Progenitor cell of endocrine pancreas (in vitro differentiated cells): Measurements from ENCODE around the gene PPP2R2C. TPM values are rescaled to one million over a fixed set of nuclear protein-coding genes. Genes with fewer than 3 reads are reported as not detected.

Source experiments
- DNase-seq: peaks from one replicate; pipeline ENCODE4 v3.0.0; 2021; ENCODE audit warnings: low spot score; ENCODE audit not compliant: unreplicated experiment
- H3K27ac Mint-ChIP-seq: 2 replicates; pipeline ENCODE4 v1.8.0; 2021; ENCODE audit warnings: mild to moderate bottlenecking, moderate library complexity, mixed read lengths
- H3K27me3 Mint-ChIP-seq: 2 replicates; pipeline ENCODE4 v1.8.0; 2021; ENCODE audit warnings: mixed read lengths
- H3K36me3 Mint-ChIP-seq: 2 replicates; pipeline ENCODE4 v1.8.0; 2022; ENCODE audit warnings: mixed read lengths; ENCODE audit not compliant: insufficient read depth
- H3K4me1 Mint-ChIP-seq: 2 replicates; pipeline ENCODE4 v1.8.0; 2021; ENCODE audit warnings: low read depth, mixed read lengths
- H3K4me3 Mint-ChIP-seq: 2 replicates; pipeline ENCODE4 v1.8.0; 2021; ENCODE audit warnings: low read depth, mild to moderate bottlenecking, moderate library complexity, mixed read lengths
- H3K9me3 Mint-ChIP-seq: 2 replicates; pipeline ENCODE4 v1.8.0; 2021; ENCODE audit warnings: low read depth, mixed read lengths
- total RNA-seq: library from RNA; stranded (reverse); gene quantifications from 2 replicates; pipeline ENCODE4 v1.2.1, GENCODE V29; 2021
- TF ChIP-seq, protein P1 (sequence below): fragments of 200-600 bp; sonication (generic); IDR thresholded peaks from one replicate; pipeline ENCODE4 v1.5.0; 2021; ENCODE audit warnings: antibody characterized with exemption, mild to moderate bottlenecking; ENCODE audit not compliant: unreplicated experiment

PPP2R2C gene
- total RNA-seq, 1 donor from 2014 or later = 0.19 TPM

GRCh38 chr4:6365545-6366086, 106.8 kb downstream of the PPP2R2C start:
- Mint-ChIP-seq H3K4me1 (peaks cover 2% of the 10 kb centered on the region), H3K4me3 (no peak overlapping the region), H3K9me3 (no peaks in the 10 kb centered on the region), H3K27ac (no peak overlapping the region), H3K36me3 (no peaks in the 10 kb centered on the region), H3K27me3 (peaks cover 41% of the 10 kb centered on the region)
- TF ChIP-seq, protein P1, sequence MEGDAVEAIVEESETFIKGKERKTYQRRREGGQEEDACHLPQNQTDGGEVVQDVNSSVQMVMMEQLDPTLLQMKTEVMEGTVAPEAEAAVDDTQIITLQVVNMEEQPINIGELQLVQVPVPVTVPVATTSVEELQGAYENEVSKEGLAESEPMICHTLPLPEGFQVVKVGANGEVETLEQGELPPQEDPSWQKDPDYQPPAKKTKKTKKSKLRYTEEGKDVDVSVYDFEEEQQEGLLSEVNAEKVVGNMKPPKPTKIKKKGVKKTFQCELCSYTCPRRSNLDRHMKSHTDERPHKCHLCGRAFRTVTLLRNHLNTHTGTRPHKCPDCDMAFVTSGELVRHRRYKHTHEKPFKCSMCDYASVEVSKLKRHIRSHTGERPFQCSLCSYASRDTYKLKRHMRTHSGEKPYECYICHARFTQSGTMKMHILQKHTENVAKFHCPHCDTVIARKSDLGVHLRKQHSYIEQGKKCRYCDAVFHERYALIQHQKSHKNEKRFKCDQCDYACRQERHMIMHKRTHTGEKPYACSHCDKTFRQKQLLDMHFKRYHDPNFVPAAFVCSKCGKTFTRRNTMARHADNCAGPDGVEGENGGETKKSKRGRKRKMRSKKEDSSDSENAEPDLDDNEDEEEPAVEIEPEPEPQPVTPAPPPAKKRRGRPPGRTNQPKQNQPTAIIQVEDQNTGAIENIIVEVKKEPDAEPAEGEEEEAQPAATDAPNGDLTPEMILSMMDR = no peak
- DNase-seq = no peak

DNA sequence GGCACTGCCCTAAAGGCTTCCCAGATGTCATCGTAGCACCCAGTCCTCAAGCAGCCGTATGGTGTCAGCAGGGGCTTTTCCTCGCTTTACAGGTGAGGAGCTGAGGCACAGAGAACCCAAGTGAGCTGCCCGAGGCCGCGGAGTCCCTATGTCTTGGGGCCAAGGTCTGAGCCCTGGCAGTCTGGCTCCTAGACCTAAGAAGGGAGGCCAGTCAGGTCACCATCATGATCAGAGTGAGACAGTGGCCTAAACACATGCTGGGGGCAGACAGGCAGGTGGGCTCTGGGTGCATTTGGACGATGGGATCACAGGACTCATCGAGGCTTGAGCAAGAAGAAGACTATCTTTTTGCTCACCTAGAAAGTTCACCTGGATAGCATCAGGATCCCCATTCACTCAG, 107.8 kb downstream of the PPP2R2C start:
- TF ChIP-seq, protein P1 = no peak
- DNase-seq = no peak
- Mint-ChIP-seq H3K9me3 (no peaks in the 10 kb centered on the region), H3K27me3 (peaks cover 39% of the 10 kb centered on the region), H3K4me1 (peaks cover 2% of the 10 kb centered on the region), H3K36me3 (no peaks in the 10 kb centered on the region), H3K27ac (no peak overlapping the region), H3K4me3 (no peak overlapping the region)

DNA sequence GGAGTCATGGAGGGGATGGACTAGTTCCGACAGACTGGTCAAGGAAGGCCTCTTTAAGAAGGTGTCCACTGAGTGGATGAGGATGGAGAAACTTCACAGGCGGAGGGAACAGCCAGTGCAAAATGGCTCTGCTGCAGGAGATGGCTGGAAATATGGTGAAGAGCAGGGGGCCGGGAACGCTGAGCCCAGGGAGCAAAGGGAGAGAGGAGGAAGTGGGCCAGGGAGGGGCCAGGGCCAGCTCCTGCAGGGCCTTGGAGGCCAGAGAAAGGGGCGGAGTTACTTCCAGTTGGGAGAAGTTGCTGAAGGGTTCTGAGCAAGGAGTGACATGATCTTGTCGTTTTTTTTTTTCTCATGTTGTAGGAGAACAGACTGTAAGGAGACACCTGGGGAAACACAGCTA, 108.3 kb downstream of the PPP2R2C start:
- DNase-seq = no peak
- Mint-ChIP-seq H3K27me3 (peaks cover 39% of the 10 kb centered on the region), H3K4me1 (peaks cover 2% of the 10 kb centered on the region), H3K9me3 (no peaks in the 10 kb centered on the region), H3K27ac (no peak overlapping the region), H3K4me3 (no peak overlapping the region), H3K36me3 (no peaks in the 10 kb centered on the region)
- TF ChIP-seq, protein P1 = no peak

DNA sequence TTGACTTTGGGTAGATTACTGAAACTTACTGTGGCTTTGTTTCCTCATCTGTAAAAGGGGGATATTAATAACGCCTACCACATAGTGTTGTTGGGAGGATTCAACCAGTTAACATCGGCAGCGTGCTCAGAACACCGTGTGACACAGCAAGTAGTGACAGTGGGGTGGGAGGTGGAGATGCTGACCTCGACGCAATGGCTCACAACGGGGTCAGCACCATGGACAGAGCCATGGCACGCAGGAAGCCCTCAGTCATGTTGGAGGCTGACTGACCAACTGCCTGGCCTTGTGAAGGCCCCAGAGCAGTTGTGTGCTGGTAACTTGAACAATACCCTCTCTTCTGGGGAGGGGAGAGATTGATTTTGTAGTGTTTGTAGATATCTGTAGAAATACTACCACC, 109.5 kb downstream of the PPP2R2C start:
- TF ChIP-seq, protein P1 = no peak
- DNase-seq = peak; percentile 80
- no peaks in the 10 kb centered on the region for H3K4me1 Mint-ChIP-seq
- H3K27ac Mint-ChIP-seq = peak overlapping the region; percentile 52
- peaks cover 28% of the 10 kb centered on the region for H3K27me3 Mint-ChIP-seq
- H3K4me3 Mint-ChIP-seq = no peak overlapping the region
- no peaks in the 10 kb centered on the region for H3K36me3 Mint-ChIP-seq
- no peaks in the 10 kb centered on the region for H3K9me3 Mint-ChIP-seq

- Mint-ChIP-seq H3K36me3 (no peaks in the 10 kb centered on the region), H3K4me3 (no peak overlapping the region), H3K27ac (no peak overlapping the region), H3K4me1 (no peaks in the 10 kb centered on the region), H3K27me3 (peaks cover 23% of the 10 kb centered on the region), H3K9me3 (no peaks in the 10 kb centered on the region)
- no peak for DNase-seq
- TF ChIP-seq, protein P1 = no peak
These were observed 110.0 kb downstream of the PPP2R2C start for GRCh38 chr4:6362243-6362885.
